ENCODE measurements around the gene RAB11FIP2. TPM values are rescaled to one million over a fixed set of nuclear protein-coding genes. Genes with fewer than 3 reads are reported as not detected.

Gene RAB11FIP2
- total RNA-seq, 1 experiment from 2014 or later: 18.4 TPM

- Histone ChIP-seq H3K9me3 (ENCODE audit: control insufficient read depth, low read depth, low read length) (no peaks in the 10 kb centered on the region), H3K23me2 (ENCODE audit: insufficient read length, low read depth, low read length, poor library complexity, severe bottlenecking) (no peaks in the 10 kb centered on the region), H4K20me1 (ENCODE audit: control insufficient read depth, insufficient read depth, insufficient read length) (no peaks in the 10 kb centered on the region), H3K79me2 (ENCODE audit: insufficient read depth, low read length) (no peaks in the 10 kb centered on the region), H3K9ac (ENCODE audit: extremely low read depth, insufficient read length, low read length) (no peak overlapping the region), H3K56ac (ENCODE audit: insufficient read length, low read depth, low read length) (no peak overlapping the region), H3K14ac (ENCODE audit: insufficient read depth, low read length) (no peak overlapping the region), H2BK12ac (ENCODE audit: insufficient read length, low read depth, low read length) (no peak overlapping the region), H3K4ac (ENCODE audit: low read depth, low read length) (no peak overlapping the region), H4K91ac (ENCODE audit: insufficient read length, low read depth, low read length) (no peak overlapping the region), H4K5ac (ENCODE audit: insufficient read length, low read depth, low read length) (no peak overlapping the region), H2BK20ac (ENCODE audit: low read depth, low read length, poor library complexity, severe bottlenecking) (no peak overlapping the region), H3K27ac (ENCODE audit: insufficient read length, low read depth, low read length) (no peak overlapping the region), H2BK15ac (ENCODE audit: low read depth, low read length) (no peak overlapping the region), H2AFZ (ENCODE audit: low read length) (no peak overlapping the region), H4K8ac (replicated peaks; ENCODE audit: insufficient read length, low read depth, low read length) (no peak overlapping the region), H3K4me1 (ENCODE audit: insufficient read depth, low read length) (no peaks in the 10 kb centered on the region), H3K4me2 (ENCODE audit: insufficient read depth, insufficient read length, low read length) (no peak overlapping the region), H2AK5ac (ENCODE audit: insufficient read length, low read length) (no peak overlapping the region), H3K79me1 (ENCODE audit: insufficient read depth, low read depth, low read length, poor library complexity, severe bottlenecking) (no peaks in the 10 kb centered on the region), H3K23ac (ENCODE audit: insufficient read length, low read depth, low read length) (no peak overlapping the region), H2BK120ac (ENCODE audit: low read depth, low read length, poor library complexity, severe bottlenecking) (no peak overlapping the region), H3K27me3 (ENCODE audit: insufficient read depth, low read length) (no peaks in the 10 kb centered on the region), H3K18ac (ENCODE audit: insufficient read length, low read depth, low read length) (no peak overlapping the region), H2BK5ac (ENCODE audit: insufficient read length, low read length) (no peak overlapping the region), H3T11ph (ENCODE audit: low read length) (no peak overlapping the region)
- WGBS (ENCODE audit: extremely low coverage, insufficient read length, low lambda C conversion rate): no CpG with 5 or more reads among the region's 4 CpGs
- Mint-ChIP-seq H3K4me1 (peaks cover 34 to 42% of the 10 kb centered on the region in 2 experiments), H3K36me3 (ENCODE audit: insufficient read depth in 1 of 3, low read depth in 3 of 3) (peaks cover 0 to 20% (median 8%) of the 10 kb centered on the region in 3 experiments; a peak in 6 of 7 replicates), H3K27me3 (ENCODE audit: low read depth) (no peaks in the 10 kb centered on the region), H3K27ac (no peak overlapping the region), H3K9me3 (peaks cover 7 to 14% of the 10 kb centered on the region in 2 experiments), H3K4me3 (no peak overlapping the region)
- TF ChIP-seq, protein P1, sequence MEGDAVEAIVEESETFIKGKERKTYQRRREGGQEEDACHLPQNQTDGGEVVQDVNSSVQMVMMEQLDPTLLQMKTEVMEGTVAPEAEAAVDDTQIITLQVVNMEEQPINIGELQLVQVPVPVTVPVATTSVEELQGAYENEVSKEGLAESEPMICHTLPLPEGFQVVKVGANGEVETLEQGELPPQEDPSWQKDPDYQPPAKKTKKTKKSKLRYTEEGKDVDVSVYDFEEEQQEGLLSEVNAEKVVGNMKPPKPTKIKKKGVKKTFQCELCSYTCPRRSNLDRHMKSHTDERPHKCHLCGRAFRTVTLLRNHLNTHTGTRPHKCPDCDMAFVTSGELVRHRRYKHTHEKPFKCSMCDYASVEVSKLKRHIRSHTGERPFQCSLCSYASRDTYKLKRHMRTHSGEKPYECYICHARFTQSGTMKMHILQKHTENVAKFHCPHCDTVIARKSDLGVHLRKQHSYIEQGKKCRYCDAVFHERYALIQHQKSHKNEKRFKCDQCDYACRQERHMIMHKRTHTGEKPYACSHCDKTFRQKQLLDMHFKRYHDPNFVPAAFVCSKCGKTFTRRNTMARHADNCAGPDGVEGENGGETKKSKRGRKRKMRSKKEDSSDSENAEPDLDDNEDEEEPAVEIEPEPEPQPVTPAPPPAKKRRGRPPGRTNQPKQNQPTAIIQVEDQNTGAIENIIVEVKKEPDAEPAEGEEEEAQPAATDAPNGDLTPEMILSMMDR (conservative IDR thresholded peaks at IDR 0.05): no peak
- DNase-seq: no peak
Measured at GRCh38 chr10:117989962-117990361, 56.8 kb downstream of the RAB11FIP2 start.
